ENCODE results near the gene PPM1H.

DNA sequence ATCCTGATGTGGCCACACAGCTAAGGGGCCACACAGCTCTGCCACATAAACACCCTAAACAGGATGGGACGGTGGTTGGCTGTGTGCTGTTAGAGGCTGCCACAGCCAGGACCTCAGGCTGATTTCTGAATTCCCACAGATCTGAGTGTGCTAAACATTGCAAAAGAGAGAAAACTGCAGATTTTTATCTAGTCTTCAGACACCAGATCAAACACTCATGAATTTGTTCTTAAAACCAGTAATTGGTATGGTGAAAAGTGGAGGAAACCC lies 277.7 kb downstream of the PPM1H start:
- TF ChIP-seq, protein P1, sequence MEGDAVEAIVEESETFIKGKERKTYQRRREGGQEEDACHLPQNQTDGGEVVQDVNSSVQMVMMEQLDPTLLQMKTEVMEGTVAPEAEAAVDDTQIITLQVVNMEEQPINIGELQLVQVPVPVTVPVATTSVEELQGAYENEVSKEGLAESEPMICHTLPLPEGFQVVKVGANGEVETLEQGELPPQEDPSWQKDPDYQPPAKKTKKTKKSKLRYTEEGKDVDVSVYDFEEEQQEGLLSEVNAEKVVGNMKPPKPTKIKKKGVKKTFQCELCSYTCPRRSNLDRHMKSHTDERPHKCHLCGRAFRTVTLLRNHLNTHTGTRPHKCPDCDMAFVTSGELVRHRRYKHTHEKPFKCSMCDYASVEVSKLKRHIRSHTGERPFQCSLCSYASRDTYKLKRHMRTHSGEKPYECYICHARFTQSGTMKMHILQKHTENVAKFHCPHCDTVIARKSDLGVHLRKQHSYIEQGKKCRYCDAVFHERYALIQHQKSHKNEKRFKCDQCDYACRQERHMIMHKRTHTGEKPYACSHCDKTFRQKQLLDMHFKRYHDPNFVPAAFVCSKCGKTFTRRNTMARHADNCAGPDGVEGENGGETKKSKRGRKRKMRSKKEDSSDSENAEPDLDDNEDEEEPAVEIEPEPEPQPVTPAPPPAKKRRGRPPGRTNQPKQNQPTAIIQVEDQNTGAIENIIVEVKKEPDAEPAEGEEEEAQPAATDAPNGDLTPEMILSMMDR (IDR thresholded peaks at IDR 0.05): no peak
- no peak for TF ChIP-seq POLR2AphosphoS5 (IDR thresholded peaks at IDR 0.05)
- TF ChIP-seq POLR2A (IDR thresholded peaks at IDR 0.05): no peak

Data from prostate gland (tissue), 2 donors.